WERI-Rb-1 (cell line): Measurements from ENCODE around the gene IL17RD.

Source experiments
- DNase-seq: peaks from one replicate; pipeline ENCODE4 v3.0.0-alpha.2; 2020
- H3K27ac ChIP-seq: fragments of 250-450 bp; sonication (Bioruptor Pico); 2 replicates; pipeline ENCODE4 v1.5.1; 2020; ENCODE audit warnings: mild to moderate bottlenecking, moderate library complexity
- H3K27me3 ChIP-seq: fragments of 250-450 bp; sonication (Bioruptor Pico); 2 replicates; pipeline ENCODE4 v1.5.1; 2021; ENCODE audit warnings: mild to moderate bottlenecking, low read depth, moderate library complexity; ENCODE audit not compliant: insufficient read depth, severe bottlenecking
- H3K36me3 ChIP-seq: fragments of 250-450 bp; sonication (Bioruptor Pico); 2 replicates; pipeline ENCODE4 v1.5.1; 2020; ENCODE audit warnings: mild to moderate bottlenecking, moderate library complexity
- H3K4me3 ChIP-seq: 2 replicates; pipeline ENCODE4 v1.5.1; 2011; ENCODE audit warnings: low read depth, mild to moderate bottlenecking, control low read depth, low read length
- H3K9me3 ChIP-seq: fragments of 250-450 bp; sonication (Bioruptor Pico); 2 replicates; pipeline ENCODE4 v1.5.1; 2021; ENCODE audit warnings: mild to moderate bottlenecking, moderate library complexity; ENCODE audit not compliant: severe bottlenecking
- TF ChIP-seq, protein P1 (sequence below): IDR thresholded peaks from 2 replicates; pipeline ENCODE4 v1.5.1; 2011; ENCODE audit warnings: low read depth, mild to moderate bottlenecking, control low read depth, inconsistent platforms, low read length

IL17RD gene

DNA sequence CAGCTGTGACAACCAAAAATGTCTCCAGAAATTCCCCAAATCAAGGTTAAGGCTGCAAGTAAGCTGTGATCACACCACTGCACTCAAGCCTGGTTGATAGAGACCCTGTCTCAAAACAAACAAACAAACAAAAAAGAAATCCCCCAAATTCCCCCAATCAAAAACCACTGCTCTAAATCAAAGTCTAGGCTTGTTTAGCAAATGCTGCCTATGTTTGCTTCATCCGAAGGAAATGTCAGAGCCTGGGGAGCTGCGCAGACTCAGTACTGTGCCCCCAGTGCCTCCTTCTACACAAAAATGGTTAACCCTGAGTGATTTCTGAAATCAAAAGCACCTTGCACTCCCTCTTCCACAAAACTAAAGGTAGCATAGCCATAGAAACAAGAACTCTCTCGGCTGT, 13.4 kb downstream of the IL17RD start:
- TF ChIP-seq, protein P1, sequence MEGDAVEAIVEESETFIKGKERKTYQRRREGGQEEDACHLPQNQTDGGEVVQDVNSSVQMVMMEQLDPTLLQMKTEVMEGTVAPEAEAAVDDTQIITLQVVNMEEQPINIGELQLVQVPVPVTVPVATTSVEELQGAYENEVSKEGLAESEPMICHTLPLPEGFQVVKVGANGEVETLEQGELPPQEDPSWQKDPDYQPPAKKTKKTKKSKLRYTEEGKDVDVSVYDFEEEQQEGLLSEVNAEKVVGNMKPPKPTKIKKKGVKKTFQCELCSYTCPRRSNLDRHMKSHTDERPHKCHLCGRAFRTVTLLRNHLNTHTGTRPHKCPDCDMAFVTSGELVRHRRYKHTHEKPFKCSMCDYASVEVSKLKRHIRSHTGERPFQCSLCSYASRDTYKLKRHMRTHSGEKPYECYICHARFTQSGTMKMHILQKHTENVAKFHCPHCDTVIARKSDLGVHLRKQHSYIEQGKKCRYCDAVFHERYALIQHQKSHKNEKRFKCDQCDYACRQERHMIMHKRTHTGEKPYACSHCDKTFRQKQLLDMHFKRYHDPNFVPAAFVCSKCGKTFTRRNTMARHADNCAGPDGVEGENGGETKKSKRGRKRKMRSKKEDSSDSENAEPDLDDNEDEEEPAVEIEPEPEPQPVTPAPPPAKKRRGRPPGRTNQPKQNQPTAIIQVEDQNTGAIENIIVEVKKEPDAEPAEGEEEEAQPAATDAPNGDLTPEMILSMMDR = no peak

DNA sequence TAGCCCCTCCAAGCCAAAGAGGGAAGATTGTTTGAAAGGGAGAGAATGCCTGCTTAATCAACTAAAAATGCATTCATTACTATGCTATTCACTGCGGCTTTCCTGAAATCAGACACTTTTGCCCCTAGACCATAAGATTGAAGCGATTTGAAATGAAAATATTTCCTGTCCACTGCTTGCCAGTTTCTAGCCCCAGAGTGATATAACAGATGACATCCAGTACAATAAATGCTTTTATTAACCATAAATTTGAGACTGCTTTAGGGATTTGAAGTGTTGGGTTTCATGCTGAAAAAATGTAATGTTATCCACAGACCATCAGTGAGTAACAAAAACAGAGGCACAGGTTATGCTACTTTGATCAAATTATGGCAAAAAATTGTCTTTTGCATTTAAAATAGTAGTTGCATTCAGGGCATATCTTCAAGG, 14.1 kb downstream of the IL17RD start:
- no peak overlapping the region for H3K4me3 ChIP-seq
- H3K27ac ChIP-seq = no peak overlapping the region

More for the DNA sequence above, 13.4 kb downstream of the IL17RD start:
- H3K27me3 ChIP-seq = no peaks in the 10 kb centered on the region
- H3K36me3 ChIP-seq = no peaks in the 10 kb centered on the region
- no peaks in the 10 kb centered on the region for H3K9me3 ChIP-seq
- no peak overlapping the region for H3K27ac ChIP-seq
- H3K4me3 ChIP-seq = no peak overlapping the region
- no peak for DNase-seq

DNA sequence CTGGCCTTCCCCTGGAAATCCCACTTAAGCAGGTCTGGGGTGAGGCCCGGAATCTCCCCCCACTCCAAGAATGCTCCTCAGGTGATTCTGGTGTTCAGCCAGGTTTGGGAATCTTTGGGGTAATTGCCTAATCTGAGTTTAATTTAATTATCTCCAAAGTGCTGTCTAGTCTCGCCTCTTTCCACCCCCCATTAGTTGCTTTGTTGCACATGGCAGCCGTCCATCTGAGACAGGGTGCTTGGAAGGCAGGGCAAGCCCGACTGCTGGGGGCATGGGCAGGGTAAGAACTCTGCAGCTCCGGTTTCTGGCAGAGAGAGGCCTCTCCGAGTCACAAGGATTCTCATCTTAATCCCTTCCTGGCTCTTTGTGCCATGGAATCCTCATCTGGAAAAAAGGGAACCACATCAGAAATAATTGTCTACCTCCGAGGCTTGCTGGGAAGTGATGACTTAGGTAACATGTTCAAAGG, 15.0 kb downstream of the IL17RD start:
- TF ChIP-seq, protein P1 = no peak
- no peaks in the 10 kb centered on the region for H3K36me3 ChIP-seq
- no peaks in the 10 kb centered on the region for H3K9me3 ChIP-seq
- DNase-seq = no peak
- no peak overlapping the region for H3K27ac ChIP-seq
- H3K4me3 ChIP-seq = no peak overlapping the region
- no peaks in the 10 kb centered on the region for H3K27me3 ChIP-seq

More for the DNA sequence above, 14.1 kb downstream of the IL17RD start:
- no peaks in the 10 kb centered on the region for H3K9me3 ChIP-seq
- no peaks in the 10 kb centered on the region for H3K27me3 ChIP-seq
- DNase-seq = no peak
- TF ChIP-seq, protein P1 = no peak
- no peaks in the 10 kb centered on the region for H3K36me3 ChIP-seq

DNA sequence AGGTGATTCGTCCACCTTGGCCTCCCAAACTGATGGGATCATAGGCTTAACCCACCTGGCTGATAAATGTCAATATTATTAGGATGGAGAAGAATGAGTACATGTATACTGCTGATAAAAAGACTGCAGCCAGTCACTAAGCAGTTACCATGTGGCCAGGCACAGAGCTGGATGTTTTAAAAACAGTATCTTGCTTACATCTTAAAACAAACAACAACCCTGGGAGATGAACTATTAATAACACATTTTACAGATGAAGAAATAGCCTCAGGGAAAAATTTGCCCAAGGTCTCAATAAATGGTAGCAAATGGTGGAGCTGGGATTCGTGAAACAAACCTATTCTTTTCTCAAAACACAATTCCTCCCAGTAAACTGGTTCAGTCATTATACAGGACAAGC, 18.1 kb downstream of the IL17RD start:
- H3K4me3 ChIP-seq = no peak overlapping the region
- H3K27ac ChIP-seq = no peak overlapping the region
- TF ChIP-seq, protein P1 = no peak
- H3K36me3 ChIP-seq = no peaks in the 10 kb centered on the region
- no peaks in the 10 kb centered on the region for H3K9me3 ChIP-seq
- no peak for DNase-seq
- H3K27me3 ChIP-seq = no peaks in the 10 kb centered on the region

DNA sequence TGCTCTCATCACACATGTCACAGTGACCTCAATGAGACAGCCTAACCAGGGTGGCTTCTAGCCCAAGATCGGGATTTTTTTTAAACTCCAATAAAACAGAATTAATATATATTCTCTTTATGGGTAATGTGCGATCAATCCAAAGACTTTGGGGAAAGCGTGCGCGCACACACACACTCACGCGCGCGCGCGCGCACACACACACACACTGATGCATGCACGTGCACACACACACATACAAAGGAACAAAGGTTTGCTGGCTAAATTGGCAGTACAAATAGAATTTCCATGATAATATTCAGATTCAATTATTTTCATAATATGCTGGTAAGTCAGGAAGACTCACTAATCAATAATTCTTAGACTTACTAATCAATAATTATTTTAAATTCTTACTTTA, 19.3 kb downstream of the IL17RD start:
- Histone ChIP-seq H3K9me3 (no peaks in the 10 kb centered on the region), H3K27me3 (no peaks in the 10 kb centered on the region), H3K36me3 (no peaks in the 10 kb centered on the region), H3K27ac (no peak overlapping the region), H3K4me3 (no peak overlapping the region)
- TF ChIP-seq, protein P1 = no peak
- DNase-seq = no peak

DNA sequence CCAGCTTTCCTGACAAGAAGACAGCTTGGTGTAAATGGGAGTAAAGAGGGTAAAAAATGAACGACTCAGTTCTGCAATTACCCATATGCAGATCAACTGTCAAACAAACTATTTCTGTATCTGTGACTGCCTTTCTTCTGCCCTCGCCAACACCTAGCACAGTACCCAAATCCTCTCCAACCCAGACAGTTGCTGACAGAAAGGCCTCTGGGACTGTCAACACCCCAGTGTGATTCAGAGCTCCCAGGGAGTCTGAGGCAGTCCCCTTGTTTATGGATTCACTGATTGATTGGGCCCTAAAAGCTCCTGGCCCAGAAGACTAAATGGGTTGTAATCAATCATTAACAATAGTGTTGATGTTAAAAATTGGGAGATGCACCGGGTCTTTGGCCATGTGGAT, 20.2 kb downstream of the IL17RD start:
- Histone ChIP-seq H3K4me3 (no peak overlapping the region), H3K27ac (no peak overlapping the region), H3K9me3 (no peaks in the 10 kb centered on the region), H3K36me3 (no peaks in the 10 kb centered on the region), H3K27me3 (no peaks in the 10 kb centered on the region)
- DNase-seq = no peak
- TF ChIP-seq, protein P1 = no peak
